ENCODE measurements around the gene WDR59.
"Not testable (repeated sequence)": the region's sequence is repeated elsewhere in the genome, so short reads cannot be mapped to it uniquely, and the experiment has no call there.

WDR59 gene

DNA sequence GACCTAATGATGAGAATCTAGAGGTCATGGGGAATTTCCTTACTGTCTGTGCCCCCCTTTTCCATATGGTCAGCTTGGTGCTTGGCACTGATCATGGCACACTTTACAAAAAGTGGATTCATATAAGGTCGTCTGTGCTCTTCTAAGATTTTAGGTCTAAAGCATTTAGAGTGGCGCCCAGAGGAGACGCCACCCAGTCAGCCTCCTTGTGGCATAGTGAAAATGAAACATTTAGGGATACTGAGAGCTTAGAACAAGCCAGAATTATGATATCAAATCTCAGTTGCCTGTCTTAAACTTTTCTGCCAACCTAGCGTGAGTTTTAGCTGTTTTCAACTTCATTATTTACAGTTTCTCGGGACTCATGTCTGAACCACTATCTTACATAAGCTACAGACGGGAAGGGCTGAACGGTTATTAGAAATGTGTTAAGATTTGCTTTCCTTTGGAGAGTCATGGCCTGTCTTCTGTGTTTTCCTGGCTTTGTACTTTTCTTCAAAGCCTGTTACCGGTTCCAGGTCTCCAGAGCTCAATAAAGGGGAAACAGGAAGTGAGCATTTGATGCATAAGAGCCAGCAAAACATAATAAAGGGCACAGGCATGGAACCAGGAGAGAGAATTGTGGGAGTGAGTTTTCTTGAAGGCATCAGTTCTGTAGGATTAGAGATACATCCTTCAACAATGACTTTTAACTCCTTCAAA, 27.6 kb upstream of the WDR59 start:
- DNase-seq (ENCODE audit: low read depth in 1 of 2, low spot score in 1 of 2): no peak

DNA sequence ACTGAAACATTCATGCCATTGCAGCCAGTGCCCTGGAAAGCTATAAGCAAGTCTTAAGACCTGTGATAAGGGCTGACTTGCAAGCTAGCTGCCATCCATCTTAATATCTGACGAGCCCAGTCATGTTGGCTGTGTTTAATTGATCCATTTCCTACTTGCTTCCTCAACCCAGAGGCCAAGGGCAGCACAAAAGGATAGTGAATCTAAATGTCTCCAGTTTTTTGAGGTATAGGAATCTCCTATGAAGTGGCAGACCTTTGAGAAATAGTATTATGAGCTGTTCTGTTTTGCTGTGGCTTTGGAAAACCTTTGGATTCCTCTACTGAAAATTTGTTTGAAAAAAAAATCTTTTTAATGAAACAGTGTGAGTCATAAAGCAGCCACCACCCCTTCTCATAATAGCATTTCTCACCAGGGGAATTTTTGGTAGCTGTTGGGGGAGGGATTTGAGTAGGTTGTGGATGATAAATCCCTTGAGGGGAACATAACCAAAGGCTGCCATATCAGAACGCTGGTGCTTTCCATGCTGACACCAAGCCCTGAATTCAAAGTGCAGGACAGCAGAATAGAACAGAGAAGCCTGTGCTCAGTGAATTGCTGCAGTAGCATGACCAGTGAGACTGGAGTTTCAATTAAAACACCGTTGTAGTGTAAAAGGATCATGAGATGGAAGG, 26.8 kb upstream of the WDR59 start:
- peak in 1 of 2 donors; percentile 63 for DNase-seq (ENCODE audit: low read depth in 1 of 2, low spot score in 1 of 2)

- DNase-seq (ENCODE audit: low read depth in 1 of 2, low spot score in 1 of 2): no peak
These were observed 25.5 kb upstream of the WDR59 start for GRCh38 chr16:75010427-75010826.

DNA sequence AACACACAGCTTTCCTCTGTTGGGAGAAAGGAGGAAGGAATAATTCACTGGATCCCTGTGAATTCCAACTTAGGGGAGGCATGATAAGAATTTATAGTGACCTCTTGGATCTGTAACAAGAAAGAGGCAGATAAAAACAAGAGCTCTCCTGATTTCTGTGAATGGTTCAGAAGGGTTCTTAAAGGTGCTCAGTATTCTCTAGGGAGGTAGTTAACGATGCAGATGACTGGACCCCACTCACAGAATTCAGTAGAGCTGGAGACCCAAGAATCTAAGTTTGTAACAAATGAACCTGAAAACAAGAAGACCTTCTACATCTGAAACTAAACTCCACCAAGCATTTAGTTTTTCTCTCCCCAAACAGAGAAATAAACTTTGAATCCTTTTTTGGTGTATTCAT, 22.5 kb upstream of the WDR59 start:
- DNase-seq (ENCODE audit: low read depth in 1 of 2, low spot score in 1 of 2): no peak

DNA sequence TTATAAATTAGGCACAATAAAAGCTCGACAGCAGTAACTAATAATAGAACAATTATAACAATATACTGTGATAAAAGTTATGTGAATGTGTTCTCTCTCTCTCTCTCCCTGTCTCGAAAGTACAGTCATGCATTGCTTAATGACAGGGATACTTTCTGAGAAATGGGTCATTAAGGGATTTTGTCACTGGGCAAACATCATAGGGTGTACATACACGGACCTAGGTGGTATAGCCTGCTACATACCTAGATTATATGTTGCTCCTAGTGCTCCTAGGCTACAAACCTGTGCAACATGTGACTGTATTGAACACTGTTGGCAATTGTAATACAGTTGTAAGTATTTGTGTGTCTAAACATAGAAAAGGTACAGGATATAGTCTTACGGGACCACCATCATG, 20.8 kb upstream of the WDR59 start:
- DNase-seq (ENCODE audit: low read depth in 1 of 2, low spot score in 1 of 2): no peak

- DNase-seq (ENCODE audit: low read depth in 1 of 2, low spot score in 1 of 2): no peak
These were observed 19.5 kb upstream of the WDR59 start for GRCh38 chr16:75004460-75004859.

GRCh38 chr16:75003931-75004330, 19.0 kb upstream of the WDR59 start:
- DNase-seq (ENCODE audit: low read depth in 1 of 2, low spot score in 1 of 2): no peak

DNA sequence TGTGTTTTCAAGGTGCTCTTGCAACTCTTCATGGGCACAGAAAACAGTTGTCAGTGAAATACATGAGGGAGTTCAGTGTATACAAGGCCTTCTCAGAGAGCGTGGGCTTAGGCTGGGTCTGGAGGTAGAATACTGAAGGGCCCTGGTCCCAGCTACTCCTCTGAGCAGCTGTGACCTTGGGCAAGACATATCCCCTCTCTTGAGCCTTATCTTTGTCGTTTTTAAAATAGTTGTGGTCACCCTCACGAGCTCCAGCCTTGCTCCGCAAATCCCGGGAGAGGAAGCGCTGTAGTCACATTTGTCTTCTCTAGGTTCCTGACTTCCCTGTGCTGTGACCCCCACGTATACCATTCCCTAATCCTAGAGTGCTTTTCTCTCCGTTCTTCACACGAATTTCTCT, 17.6 kb upstream of the WDR59 start:
- no peak for DNase-seq (ENCODE audit: low read depth in 1 of 2, low spot score in 1 of 2)

- DNase-seq (ENCODE audit: low read depth in 1 of 2, low spot score in 1 of 2): no peak
These were observed 15.7 kb upstream of the WDR59 start for GRCh38 chr16:75000481-75001081.

- DNase-seq (ENCODE audit: low read depth in 1 of 2, low spot score in 1 of 2): peak; percentile 25 to 27
These were observed 14.9 kb upstream of the WDR59 start for GRCh38 chr16:74999609-75000480.

DNA sequence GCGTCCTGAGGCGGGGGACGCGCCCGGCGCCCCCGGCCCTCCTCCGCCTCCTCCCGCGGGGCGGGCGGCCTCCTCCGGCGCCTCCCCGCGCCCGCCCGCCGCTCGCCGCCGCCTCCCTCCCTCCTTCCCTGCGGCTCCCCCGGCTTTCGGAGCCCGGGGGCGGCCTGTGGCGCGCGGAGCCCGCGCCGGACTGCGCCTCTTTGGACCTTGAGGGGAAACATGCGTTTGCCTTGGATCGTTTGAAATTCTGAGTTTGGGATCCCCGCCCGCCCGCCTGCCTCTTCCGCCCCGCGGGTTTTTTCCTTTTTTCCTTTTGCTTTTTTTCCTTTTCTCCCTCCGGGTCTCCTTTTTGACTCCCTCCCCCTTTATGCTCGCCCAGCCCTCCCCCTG, 14.3 kb upstream of the WDR59 start:
- DNase-seq (ENCODE audit: low read depth in 1 of 2, low spot score in 1 of 2): no peak

- DNase-seq (ENCODE audit: low read depth in 1 of 2, low spot score in 1 of 2): peak; percentile 68 to 75
These were observed 13.7 kb upstream of the WDR59 start, which contains the start of gene ZNRF1 for GRCh38 chr16:74998481-74999218. ZNRF1 (plus strand) TSS chr16:74999024; CDS start chr16:74999672, 648 bp downstream.

- DNase-seq (ENCODE audit: low read depth in 1 of 2, low spot score in 1 of 2): no peak
These were observed 12.1 kb upstream of the WDR59 start for GRCh38 chr16:74997042-74997491.

- no peak for DNase-seq (ENCODE audit: low read depth in 1 of 2, low spot score in 1 of 2)
These were observed 11.1 kb upstream of the WDR59 start for GRCh38 chr16:74995986-74996385.

DNA sequence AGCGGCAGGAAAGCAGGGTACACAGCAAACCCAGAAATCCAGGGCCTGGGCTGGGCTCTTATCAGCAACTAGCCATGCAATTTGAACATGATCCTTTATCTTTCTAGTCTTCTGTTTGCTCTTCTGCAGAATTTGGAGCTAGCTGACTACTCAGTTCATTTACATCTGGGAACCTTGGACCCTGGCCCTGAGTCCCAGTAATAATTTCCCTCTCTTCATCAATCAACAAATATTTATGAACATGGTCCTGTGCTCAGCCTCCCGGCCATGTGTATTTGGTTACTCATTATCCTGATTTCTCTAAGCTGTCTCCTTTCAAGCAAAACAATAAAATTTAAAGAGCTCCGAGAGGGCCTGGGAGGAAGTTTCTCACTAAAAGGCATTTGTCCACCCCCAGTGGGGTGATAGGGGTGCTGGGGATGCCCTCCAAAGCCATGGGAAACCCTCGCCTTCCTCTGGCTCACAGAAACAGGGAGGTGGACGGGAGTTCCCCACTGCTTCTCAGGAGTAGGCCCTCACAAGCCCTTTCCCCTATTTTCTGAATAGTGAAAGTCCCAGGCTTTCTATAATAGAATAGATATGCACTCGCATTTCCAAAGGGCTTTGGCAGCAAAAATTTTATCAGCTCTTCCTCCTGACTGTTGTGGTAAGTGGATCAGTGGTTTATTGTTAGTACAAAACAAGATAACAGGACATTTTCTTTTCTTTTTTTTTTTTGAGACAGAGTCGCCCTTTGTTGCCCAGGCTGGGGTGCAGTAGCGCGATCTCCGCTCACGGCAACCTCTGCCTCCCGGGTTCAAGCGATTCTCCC, 6.9 kb upstream of the WDR59 start:
- no peak for DNase-seq (ENCODE audit: low read depth in 1 of 2, low spot score in 1 of 2)

DNA sequence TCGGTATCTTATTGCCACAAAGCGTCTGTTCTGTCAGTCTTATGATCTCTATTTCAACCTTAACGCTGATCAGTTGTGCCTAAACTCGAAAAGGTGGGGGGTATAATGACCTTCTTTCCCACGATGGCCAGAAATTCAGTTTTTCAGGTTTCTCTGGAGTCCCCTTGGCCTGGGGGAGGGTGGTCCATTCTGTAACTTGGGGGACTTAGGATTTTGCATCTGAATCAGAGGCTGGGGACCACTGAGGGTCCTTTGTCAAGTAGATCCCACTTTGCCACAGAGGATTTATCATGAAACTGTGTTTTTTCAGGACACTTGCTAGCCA, 6.3 kb upstream of the WDR59 start:
- DNase-seq (ENCODE audit: low read depth in 1 of 2, low spot score in 1 of 2): no peak

DNA sequence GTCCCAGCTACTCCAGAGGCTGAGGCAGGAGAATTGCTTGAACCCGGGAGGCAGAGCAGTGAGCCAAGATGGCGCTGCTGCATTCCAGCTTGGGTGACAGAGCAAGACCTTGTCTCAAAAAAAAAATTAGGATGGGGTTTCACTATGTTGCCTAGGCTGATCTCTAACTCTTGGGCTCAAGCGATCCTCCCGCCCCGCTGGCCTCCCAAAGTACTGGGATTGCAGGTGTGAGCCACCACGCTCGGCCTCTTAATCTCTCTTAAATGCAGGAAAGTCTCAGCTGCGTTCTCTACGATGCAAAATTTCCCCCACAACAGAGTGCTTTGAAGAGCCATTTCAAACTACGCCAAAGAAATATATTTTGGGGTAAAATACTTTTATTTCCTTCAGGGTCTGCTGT, 5.9 kb upstream of the WDR59 start:
- no peak for DNase-seq (ENCODE audit: low read depth in 1 of 2, low spot score in 1 of 2)

DNA sequence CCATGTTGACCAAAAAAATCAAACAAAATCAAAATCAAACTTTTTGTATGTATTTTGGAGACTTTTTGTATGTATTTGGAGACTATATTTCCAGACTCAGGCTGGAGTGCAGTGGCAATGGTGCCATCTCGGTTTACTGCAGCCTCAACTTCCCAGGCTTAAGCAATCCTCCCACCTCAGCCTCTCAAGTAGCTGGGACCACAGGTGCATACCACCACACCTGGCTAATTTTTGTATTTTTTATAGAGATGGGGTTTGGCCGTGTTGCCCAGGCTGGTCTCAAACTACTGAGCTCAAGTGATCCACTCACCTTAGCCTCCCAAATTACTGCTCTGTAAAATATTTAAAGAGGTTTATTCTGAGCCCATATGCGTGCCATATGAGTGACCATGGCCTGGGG, 4.9 kb upstream of the WDR59 start:
- DNase-seq (ENCODE audit: low read depth in 1 of 2, low spot score in 1 of 2): not testable (repeated sequence)

GRCh38 chr16:74987027-74987681, 2.2 kb upstream of the WDR59 start:
- no peak for DNase-seq (ENCODE audit: low read depth in 1 of 2, low spot score in 1 of 2)

GRCh38 chr16:74984194-74984528, 762 bp downstream of the WDR59 start:
- no peak for DNase-seq (ENCODE audit: low read depth in 1 of 2, low spot score in 1 of 2)

Data from activated CD4-positive, alpha-beta T cell treated with anti-CD3 and anti-CD28 coated beads, Interleukin-2, amount 50 U/mL, for 24 hours (primary cell).